ENCODE results near the gene FBN1. TPM values are rescaled to one million over a fixed set of nuclear protein-coding genes. Genes with fewer than 3 reads are reported as not detected.

Gene FBN1
- total RNA-seq, 2 experiments from 2014 or later: 1.3 to 1.7 TPM

DNA sequence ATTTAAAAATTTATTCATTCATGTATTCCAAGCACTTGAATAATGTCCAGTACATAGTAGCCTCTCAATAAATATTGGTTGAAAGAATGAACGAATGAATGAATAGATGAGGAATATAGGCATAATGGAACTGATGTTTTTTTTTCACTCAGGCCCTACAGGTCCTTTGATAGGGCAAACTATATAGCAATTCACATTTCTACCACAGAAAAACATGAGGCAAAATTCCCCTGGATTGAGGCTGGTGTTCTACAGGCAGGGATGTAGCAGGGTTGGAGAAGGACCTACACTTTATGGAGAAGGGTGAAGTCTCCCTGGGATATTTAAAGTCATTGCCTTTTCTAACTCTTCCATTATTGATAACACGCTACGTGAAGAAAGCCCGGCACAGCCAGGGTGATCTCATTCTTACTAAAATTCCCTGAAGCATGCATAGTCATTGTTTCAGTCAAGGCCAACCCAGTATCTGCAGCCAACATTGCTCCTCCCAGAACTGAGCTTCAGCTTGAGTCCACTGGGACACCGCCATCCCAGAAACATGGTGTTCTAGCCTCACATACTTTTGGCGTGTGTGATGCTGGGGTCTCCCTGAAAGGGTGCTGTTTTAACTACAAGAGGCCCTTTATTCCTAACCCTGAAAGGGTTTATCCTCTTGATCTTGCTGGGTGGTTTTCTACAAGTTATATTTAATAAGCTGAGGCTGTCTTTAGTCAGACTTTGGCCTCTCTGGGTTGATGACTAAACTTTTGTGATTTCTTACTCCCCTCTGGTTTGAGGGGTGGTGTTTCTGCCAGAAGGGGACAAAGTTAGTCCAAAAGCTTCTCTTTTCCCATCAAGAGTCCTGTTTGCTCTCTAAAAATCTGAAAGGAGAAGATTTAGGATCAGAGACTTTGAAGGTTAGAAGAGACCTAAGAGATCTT is 25.9 kb upstream of the FBN1 start:
- no peak overlapping the region for H3K27ac Mint-ChIP-seq
- no peaks in the 10 kb centered on the region for H3K36me3 Mint-ChIP-seq (ENCODE audit: low read depth)
- ChIA-PET POLR2A (no interaction called here), CTCF (no interaction called here)
- H3K9me3 Mint-ChIP-seq: no peaks in the 10 kb centered on the region
- H3K27me3 Mint-ChIP-seq: peaks cover 5% of the 10 kb centered on the region
- no peaks in the 10 kb centered on the region for H3K4me1 Mint-ChIP-seq
- DNase-seq: no peak
- H3K4me3 Mint-ChIP-seq: no peak overlapping the region

GRCh38 chr15:48667701-48668100 is 22.2 kb upstream of the FBN1 start:
- no peak for DNase-seq
- H3K36me3 Mint-ChIP-seq (ENCODE audit: low read depth): no peaks in the 10 kb centered on the region
- ChIA-PET POLR2A (no interaction called here), CTCF (interaction anchor here (0.5 kb wide), 1 partner anchor 19 kb away, joined by 3 read pairs; no protein-coding TSS in a partner anchor)
- no peaks in the 10 kb centered on the region for H3K4me1 Mint-ChIP-seq
- peaks cover 5% of the 10 kb centered on the region for H3K27me3 Mint-ChIP-seq
- no peak overlapping the region for H3K4me3 Mint-ChIP-seq
- H3K27ac Mint-ChIP-seq: no peak overlapping the region
- H3K9me3 Mint-ChIP-seq: no peaks in the 10 kb centered on the region

- Mint-ChIP-seq H3K4me1 (no peaks in the 10 kb centered on the region), H3K27ac (no peak overlapping the region), H3K4me3 (no peak overlapping the region), H3K9me3 (no peaks in the 10 kb centered on the region), H3K27me3 (peaks cover 5% of the 10 kb centered on the region), H3K36me3 (ENCODE audit: low read depth) (no peaks in the 10 kb centered on the region)
- no peak for DNase-seq
- CTCF ChIA-PET: no interaction called here
- POLR2A ChIA-PET: no interaction called here
These were observed 18.9 kb upstream of the FBN1 start for GRCh38 chr15:48664436-48664835.

GRCh38 chr15:48657950-48658591 is 12.6 kb upstream of the FBN1 start:
- ChIA-PET CTCF (no interaction called here), POLR2A (no interaction called here)
- Mint-ChIP-seq H3K4me3 (no peak overlapping the region), H3K4me1 (no peaks in the 10 kb centered on the region), H3K27ac (no peak overlapping the region), H3K36me3 (ENCODE audit: low read depth) (no peaks in the 10 kb centered on the region), H3K9me3 (no peaks in the 10 kb centered on the region), H3K27me3 (peaks cover 10% of the 10 kb centered on the region)
- DNase-seq: no peak

DNA sequence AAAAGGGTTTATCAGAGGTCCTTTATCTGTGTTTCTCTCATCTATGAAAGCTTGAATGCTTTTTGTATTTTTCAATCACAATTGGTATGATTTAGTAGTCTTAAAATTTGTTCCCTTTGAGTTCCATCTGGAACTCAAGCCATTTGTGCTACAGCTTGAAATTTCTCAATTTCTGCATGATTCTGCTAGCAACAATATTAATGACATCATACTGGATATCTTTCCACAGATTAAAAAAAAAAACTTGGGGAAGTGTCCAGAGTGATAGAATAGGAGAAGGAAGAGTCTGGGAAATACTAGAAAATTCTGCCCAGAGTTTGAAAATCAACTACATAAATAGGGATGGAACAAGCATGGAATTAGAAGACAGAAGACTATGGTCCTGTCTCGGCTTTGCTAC is 9.3 kb upstream of the FBN1 start:
- Mint-ChIP-seq H3K36me3 (ENCODE audit: low read depth) (no peaks in the 10 kb centered on the region), H3K27ac (no peak overlapping the region), H3K4me3 (no peak overlapping the region), H3K9me3 (no peaks in the 10 kb centered on the region), H3K4me1 (no peaks in the 10 kb centered on the region), H3K27me3 (peaks cover 10% of the 10 kb centered on the region)
- ChIA-PET POLR2A (no interaction called here), CTCF (no interaction called here)
- DNase-seq: no peak

- H3K4me1 Mint-ChIP-seq: no peaks in the 10 kb centered on the region
- H3K27me3 Mint-ChIP-seq: peaks cover 6% of the 10 kb centered on the region
- no peaks in the 10 kb centered on the region for H3K36me3 Mint-ChIP-seq (ENCODE audit: low read depth)
- POLR2A ChIA-PET: no interaction called here
- H3K4me3 Mint-ChIP-seq: no peak overlapping the region
- no peaks in the 10 kb centered on the region for H3K9me3 Mint-ChIP-seq
- no peak overlapping the region for H3K27ac Mint-ChIP-seq
- CTCF ChIA-PET: no interaction called here
- DNase-seq: no peak
These were observed 8.6 kb upstream of the FBN1 start for GRCh38 chr15:48653913-48654670.

DNA sequence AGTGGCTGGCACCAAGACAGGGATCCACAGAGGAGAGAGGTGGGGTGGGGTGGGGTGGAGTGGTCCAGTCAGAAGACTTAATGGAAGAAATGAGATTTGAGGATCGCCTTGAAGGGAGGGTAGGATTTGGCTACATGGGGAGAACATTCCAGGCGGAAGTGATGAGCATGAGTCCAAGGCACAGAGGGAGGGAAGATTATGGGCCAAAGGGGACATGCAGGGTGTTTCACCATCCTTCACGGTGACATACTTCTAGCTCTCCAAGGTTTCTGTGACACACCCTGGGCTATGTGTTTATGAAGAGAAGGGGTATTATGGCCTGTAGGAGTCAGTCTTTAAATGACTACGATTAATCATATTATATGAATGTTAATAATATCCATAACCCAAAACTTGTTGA is 7.7 kb upstream of the FBN1 start:
- CTCF ChIA-PET: no interaction called here
- Mint-ChIP-seq H3K27ac (no peak overlapping the region), H3K27me3 (peaks cover 6% of the 10 kb centered on the region), H3K36me3 (ENCODE audit: low read depth) (no peaks in the 10 kb centered on the region), H3K4me3 (no peak overlapping the region), H3K4me1 (no peaks in the 10 kb centered on the region), H3K9me3 (no peaks in the 10 kb centered on the region)
- POLR2A ChIA-PET: no interaction called here
- no peak for DNase-seq

- Mint-ChIP-seq H3K27ac (no peak overlapping the region), H3K36me3 (ENCODE audit: low read depth) (no peaks in the 10 kb centered on the region), H3K4me3 (no peak overlapping the region), H3K27me3 (peaks cover 9% of the 10 kb centered on the region), H3K4me1 (no peaks in the 10 kb centered on the region), H3K9me3 (no peaks in the 10 kb centered on the region)
- no peak for DNase-seq
- ChIA-PET CTCF (no interaction called here), POLR2A (no interaction called here)
These were observed 7.1 kb upstream of the FBN1 start for GRCh38 chr15:48652510-48653076.

DNA sequence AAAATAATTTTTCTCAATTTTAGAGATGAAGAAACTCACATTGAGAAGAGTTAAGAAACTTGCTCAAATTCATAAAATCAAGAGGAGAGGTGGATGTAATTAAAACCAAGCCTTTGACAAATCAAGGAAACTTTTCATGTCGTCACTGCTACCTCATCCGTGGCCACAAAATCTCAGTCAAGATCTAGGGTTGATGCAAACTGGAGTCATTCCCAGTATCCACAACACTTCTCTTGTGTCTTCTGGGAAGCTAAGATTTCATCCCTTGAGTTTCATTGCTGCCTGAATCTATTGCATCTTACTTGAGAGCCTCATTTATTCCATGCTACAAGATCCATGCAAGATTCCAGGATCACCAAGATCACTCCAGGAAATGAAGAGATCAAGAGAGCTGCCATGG is 5.4 kb upstream of the FBN1 start:
- H3K4me1 Mint-ChIP-seq: peaks cover 4% of the 10 kb centered on the region
- H3K36me3 Mint-ChIP-seq (ENCODE audit: low read depth): no peaks in the 10 kb centered on the region
- H3K27me3 Mint-ChIP-seq: peaks cover 18% of the 10 kb centered on the region
- ChIA-PET POLR2A (no interaction called here), CTCF (no interaction called here)
- H3K4me3 Mint-ChIP-seq: no peak overlapping the region
- H3K27ac Mint-ChIP-seq: no peak overlapping the region
- DNase-seq: no peak
- no peaks in the 10 kb centered on the region for H3K9me3 Mint-ChIP-seq

GRCh38 chr15:48647962-48648361 is 2.5 kb upstream of the FBN1 start:
- H3K4me3 Mint-ChIP-seq: no peak overlapping the region
- peaks cover 35% of the 10 kb centered on the region for H3K27me3 Mint-ChIP-seq
- DNase-seq: no peak
- H3K9me3 Mint-ChIP-seq: no peaks in the 10 kb centered on the region
- POLR2A ChIA-PET: no interaction called here
- no peaks in the 10 kb centered on the region for H3K36me3 Mint-ChIP-seq (ENCODE audit: low read depth)
- CTCF ChIA-PET: no interaction called here
- H3K4me1 Mint-ChIP-seq: peaks cover 5% of the 10 kb centered on the region
- H3K27ac Mint-ChIP-seq: no peak overlapping the region

DNA sequence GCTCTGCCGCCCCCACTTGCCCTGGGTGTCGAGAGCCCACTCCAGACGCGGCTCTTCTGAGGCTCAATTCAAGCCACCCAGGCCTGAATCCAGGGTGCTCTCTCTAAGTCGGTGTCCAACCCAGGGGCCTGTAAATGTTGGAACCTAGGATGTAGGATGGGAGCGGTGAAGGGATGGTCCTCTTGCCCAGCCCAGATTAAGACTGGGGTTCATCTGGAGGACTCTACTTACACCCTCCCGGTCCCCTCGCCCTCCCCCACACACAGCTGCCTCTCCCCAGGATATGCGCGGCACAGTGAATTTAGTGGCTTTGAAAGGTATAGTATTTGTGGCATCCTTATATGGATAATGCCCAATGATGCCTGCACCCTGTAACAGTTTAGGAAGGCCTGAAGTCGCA is 822 bp upstream of the FBN1 start:
- Mint-ChIP-seq H3K4me3 (peak overlapping the region; percentile 67), H3K9me3 (no peaks in the 10 kb centered on the region), H3K27me3 (peaks cover 44% of the 10 kb centered on the region), H3K27ac (no peak overlapping the region), H3K36me3 (ENCODE audit: low read depth) (no peaks in the 10 kb centered on the region), H3K4me1 (peaks cover 5% of the 10 kb centered on the region)
- ChIA-PET CTCF (no interaction called here), POLR2A (no interaction called here)
- no peak for DNase-seq

DNA sequence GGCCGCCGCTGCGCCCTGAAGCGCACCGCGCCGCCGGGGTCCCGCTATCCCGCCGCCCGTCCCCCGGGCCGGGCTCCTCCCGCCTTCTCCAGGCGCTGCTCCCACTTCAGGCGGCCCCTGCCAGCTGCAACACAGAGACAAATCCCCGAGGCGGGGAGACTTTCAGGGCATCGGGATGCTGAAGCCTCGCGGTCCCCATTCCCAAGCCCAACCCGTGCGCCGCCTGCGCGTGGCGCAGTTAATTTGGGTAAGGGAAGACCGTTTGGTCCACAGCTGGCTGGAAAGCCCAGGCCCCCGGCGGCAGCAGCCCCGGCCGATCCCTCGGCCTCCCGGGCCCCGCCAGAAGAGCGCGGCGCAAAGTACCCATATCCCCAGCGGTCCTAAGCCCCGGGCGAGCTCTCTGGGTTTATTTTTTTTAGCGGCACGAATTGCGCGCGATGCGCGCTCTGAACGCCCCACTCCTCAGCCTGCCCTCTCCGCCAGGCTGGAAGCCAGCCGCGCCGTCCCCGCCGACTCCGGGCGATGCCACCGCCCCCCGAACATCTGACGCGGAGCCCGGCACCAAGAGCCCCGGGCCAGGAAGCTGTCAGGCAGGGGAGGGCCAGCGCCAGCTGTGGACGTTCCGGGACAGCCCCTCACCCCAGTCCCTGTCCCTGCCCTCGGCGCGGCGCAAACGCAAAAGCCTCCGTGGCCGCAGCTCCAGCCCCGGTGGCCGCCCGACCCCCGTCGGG is 517 bp downstream of the FBN1 start:
- no peaks in the 10 kb centered on the region for H3K9me3 Mint-ChIP-seq

GRCh38 chr15:48644467-48644826 is 1.1 kb downstream of the FBN1 start:
- ChIA-PET POLR2A (interaction anchor here (1.4 kb wide), 1 partner anchor 166 kb away, joined by 5 read pairs; the partner anchor contains the start of gene CEP152), CTCF (no interaction called here)
- no peaks in the 10 kb centered on the region for H3K36me3 Mint-ChIP-seq (ENCODE audit: low read depth)
- H3K27ac Mint-ChIP-seq: no peak overlapping the region
- no peak overlapping the region for H3K4me3 Mint-ChIP-seq
- no peak for DNase-seq
- H3K9me3 Mint-ChIP-seq: no peaks in the 10 kb centered on the region
- H3K27me3 Mint-ChIP-seq: peaks cover 51% of the 10 kb centered on the region
- H3K4me1 Mint-ChIP-seq: peaks cover 5% of the 10 kb centered on the region

More for the DNA sequence above, 517 bp downstream of the FBN1 start:
- peaks cover 51% of the 10 kb centered on the region for H3K27me3 Mint-ChIP-seq
- ChIA-PET CTCF (no interaction called here), POLR2A (interaction anchor here (1.4 kb wide), 1 partner anchor 166 kb away, joined by 5 read pairs; the partner anchor contains the start of gene CEP152)
- no peaks in the 10 kb centered on the region for H3K36me3 Mint-ChIP-seq (ENCODE audit: low read depth)
- H3K4me3 Mint-ChIP-seq: peak overlapping the region; percentile 37
- H3K4me1 Mint-ChIP-seq: peaks cover 5% of the 10 kb centered on the region
- DNase-seq: peak; percentile 19
- no peak overlapping the region for H3K27ac Mint-ChIP-seq

Data from activated CD4-positive, alpha-beta memory T cell treated with anti-CD3 and anti-CD28 coated beads, Interleukin-2, amount 10 ng/mL, durations not matched to agents 7 days and 5 days (primary cell).